ENCODE measurements around the gene MRGPRX2.

The MRGPRX2 gene

DNA sequence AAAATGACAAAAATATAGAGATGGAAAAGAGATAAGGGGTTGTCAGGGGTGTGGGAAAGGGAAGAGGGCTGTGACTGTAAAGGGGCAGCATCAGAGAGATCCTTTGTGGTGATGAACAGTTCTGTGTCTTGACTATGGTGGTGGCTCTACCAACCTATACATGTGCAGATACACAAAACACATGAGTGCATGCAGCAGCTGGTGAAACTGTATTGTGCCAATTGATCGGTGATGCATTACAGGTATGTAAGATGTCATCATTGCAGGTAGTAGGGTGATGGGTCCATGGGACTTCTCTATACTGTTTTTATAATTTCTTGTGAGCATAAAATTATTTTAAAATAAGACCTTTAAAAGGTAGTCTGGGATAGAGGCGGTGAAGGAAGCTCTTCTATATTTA is 32.3 kb upstream of the MRGPRX2 start:
- H3K4me1 ChIP-seq: no peaks in the 10 kb centered on the region
- H3K4me2 ChIP-seq (ENCODE audit: low read length): no peak overlapping the region
- no peak overlapping the region for H3K4me3 ChIP-seq (ENCODE audit: low read depth, low read length)
- H3K27me3 ChIP-seq (ENCODE audit: control insufficient read depth, insufficient read depth, low read length): no peaks in the 10 kb centered on the region
- no peaks in the 10 kb centered on the region for H3K9me3 ChIP-seq (ENCODE audit: control insufficient read depth, low read length)
- H3K27ac ChIP-seq: no peak overlapping the region
- no peaks in the 10 kb centered on the region for H3K36me3 ChIP-seq (ENCODE audit: control insufficient read depth, insufficient read depth, low read length)
- H3K9ac ChIP-seq: no peak overlapping the region
- H3K79me2 ChIP-seq: no peaks in the 10 kb centered on the region
- no peak overlapping the region for H2AFZ ChIP-seq
- TF ChIP-seq, protein P1, sequence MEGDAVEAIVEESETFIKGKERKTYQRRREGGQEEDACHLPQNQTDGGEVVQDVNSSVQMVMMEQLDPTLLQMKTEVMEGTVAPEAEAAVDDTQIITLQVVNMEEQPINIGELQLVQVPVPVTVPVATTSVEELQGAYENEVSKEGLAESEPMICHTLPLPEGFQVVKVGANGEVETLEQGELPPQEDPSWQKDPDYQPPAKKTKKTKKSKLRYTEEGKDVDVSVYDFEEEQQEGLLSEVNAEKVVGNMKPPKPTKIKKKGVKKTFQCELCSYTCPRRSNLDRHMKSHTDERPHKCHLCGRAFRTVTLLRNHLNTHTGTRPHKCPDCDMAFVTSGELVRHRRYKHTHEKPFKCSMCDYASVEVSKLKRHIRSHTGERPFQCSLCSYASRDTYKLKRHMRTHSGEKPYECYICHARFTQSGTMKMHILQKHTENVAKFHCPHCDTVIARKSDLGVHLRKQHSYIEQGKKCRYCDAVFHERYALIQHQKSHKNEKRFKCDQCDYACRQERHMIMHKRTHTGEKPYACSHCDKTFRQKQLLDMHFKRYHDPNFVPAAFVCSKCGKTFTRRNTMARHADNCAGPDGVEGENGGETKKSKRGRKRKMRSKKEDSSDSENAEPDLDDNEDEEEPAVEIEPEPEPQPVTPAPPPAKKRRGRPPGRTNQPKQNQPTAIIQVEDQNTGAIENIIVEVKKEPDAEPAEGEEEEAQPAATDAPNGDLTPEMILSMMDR (IDR thresholded peaks at IDR 0.05): no peak

DNA sequence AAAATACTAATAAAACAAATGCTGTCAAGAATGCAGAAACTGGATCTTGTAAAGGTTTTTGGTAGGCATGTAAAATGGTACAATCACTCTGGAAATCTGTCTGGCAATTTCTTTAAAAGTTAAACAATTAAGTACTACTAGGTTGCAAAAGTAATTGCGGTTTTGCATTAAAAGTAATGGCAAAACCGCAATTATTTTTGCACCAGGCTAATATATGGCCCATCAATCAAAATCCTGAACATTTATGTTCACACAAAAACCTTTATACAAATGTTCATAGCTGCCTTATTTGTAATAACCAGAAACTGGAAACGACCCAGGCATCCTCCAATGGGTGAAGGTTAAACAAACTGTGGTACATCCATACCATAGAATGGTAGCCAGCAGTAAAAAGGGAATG is 31.8 kb upstream of the MRGPRX2 start:
- no peak overlapping the region for H3K27ac ChIP-seq
- no peaks in the 10 kb centered on the region for H3K79me2 ChIP-seq
- no peaks in the 10 kb centered on the region for H3K27me3 ChIP-seq (ENCODE audit: control insufficient read depth, insufficient read depth, low read length)
- H2AFZ ChIP-seq: no peak overlapping the region
- no peak overlapping the region for H3K9ac ChIP-seq
- H3K36me3 ChIP-seq (ENCODE audit: control insufficient read depth, insufficient read depth, low read length): no peaks in the 10 kb centered on the region
- TF ChIP-seq, protein P1 (IDR thresholded peaks at IDR 0.05): no peak
- H3K4me1 ChIP-seq: no peaks in the 10 kb centered on the region
- no peaks in the 10 kb centered on the region for H3K9me3 ChIP-seq (ENCODE audit: control insufficient read depth, low read length)
- H3K4me3 ChIP-seq (ENCODE audit: low read depth, low read length): no peak overlapping the region
- H3K4me2 ChIP-seq (ENCODE audit: low read length): no peak overlapping the region

DNA sequence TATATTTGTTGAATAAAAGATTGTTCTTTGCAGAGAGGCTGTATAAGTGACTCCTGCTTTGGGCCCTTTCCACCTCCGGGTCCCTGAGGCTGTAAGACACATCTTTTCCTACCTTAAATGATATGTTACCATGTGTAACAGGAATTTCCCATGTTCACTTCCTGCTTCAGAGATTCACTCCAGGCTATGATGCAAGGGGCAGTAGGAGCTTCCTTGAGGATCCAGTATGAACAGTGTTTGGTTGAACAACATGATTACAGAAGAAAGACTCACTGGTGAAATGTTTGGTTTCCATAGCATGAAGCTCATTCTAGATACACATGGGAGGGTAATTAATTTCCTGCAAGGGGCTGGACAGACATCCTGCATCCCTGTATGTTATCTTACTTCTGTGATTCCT is 30.8 kb upstream of the MRGPRX2 start:
- H3K4me2 ChIP-seq (ENCODE audit: low read length): no peak overlapping the region
- no peaks in the 10 kb centered on the region for H3K9me3 ChIP-seq (ENCODE audit: control insufficient read depth, low read length)
- H3K4me1 ChIP-seq: no peaks in the 10 kb centered on the region
- H3K79me2 ChIP-seq: no peaks in the 10 kb centered on the region
- H2AFZ ChIP-seq: no peak overlapping the region
- no peaks in the 10 kb centered on the region for H3K36me3 ChIP-seq (ENCODE audit: control insufficient read depth, insufficient read depth, low read length)
- no peak overlapping the region for H3K9ac ChIP-seq
- no peaks in the 10 kb centered on the region for H3K27me3 ChIP-seq (ENCODE audit: control insufficient read depth, insufficient read depth, low read length)
- no peak overlapping the region for H3K4me3 ChIP-seq (ENCODE audit: low read depth, low read length)
- TF ChIP-seq, protein P1 (IDR thresholded peaks at IDR 0.05): no peak
- H3K27ac ChIP-seq: no peak overlapping the region

DNA sequence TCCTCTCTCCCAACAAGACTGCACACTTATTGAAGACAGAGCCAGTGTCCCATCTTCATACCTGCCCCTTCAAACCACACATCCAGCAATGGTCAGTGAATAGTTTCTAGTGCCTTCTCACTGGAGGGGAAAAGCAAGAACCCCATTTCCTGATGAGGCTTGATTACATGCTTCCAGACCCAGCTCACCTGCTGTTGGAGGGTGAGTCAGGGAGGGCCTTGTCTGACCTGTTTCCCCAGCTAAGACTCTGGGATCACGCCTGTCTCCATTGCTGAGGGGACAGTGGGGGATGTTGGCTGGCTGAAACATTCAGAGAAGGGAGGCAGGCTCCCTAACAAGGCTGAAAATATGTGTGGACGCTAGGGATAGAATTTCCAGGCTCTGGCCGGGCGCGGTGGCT is 28.9 kb upstream of the MRGPRX2 start:
- H3K27me3 ChIP-seq (ENCODE audit: control insufficient read depth, insufficient read depth, low read length): no peaks in the 10 kb centered on the region
- no peaks in the 10 kb centered on the region for H3K36me3 ChIP-seq (ENCODE audit: control insufficient read depth, insufficient read depth, low read length)
- no peaks in the 10 kb centered on the region for H3K4me1 ChIP-seq
- no peak overlapping the region for H3K4me2 ChIP-seq (ENCODE audit: low read length)
- TF ChIP-seq, protein P1 (IDR thresholded peaks at IDR 0.05): no peak
- H3K79me2 ChIP-seq: no peaks in the 10 kb centered on the region
- H3K27ac ChIP-seq: no peak overlapping the region
- no peak overlapping the region for H3K9ac ChIP-seq
- no peaks in the 10 kb centered on the region for H3K9me3 ChIP-seq (ENCODE audit: control insufficient read depth, low read length)
- H3K4me3 ChIP-seq (ENCODE audit: low read depth, low read length): no peak overlapping the region
- H2AFZ ChIP-seq: no peak overlapping the region

DNA sequence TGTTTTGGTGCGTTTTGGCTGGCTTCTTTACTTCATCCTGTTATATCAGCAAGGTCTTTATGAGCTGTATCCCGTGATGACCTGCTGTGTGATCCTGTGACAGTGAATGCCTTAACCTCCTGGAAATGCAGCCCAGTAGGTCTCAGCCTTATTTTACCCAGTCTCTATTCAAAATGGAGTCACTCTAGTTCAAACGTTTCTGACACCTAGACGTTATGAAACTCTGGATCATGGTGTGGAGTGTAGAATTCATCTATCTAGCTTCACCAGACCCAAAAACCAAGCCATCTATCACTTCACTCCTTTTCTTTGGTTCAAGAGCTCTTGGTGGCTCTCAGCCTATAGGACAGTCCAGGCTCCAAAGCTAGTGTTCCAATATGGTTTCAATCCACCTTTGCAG is 28.3 kb upstream of the MRGPRX2 start:
- Histone ChIP-seq H3K4me1 (no peaks in the 10 kb centered on the region), H3K9me3 (ENCODE audit: control insufficient read depth, low read length) (no peaks in the 10 kb centered on the region), H3K27me3 (ENCODE audit: control insufficient read depth, insufficient read depth, low read length) (no peaks in the 10 kb centered on the region), H3K36me3 (ENCODE audit: control insufficient read depth, insufficient read depth, low read length) (no peaks in the 10 kb centered on the region), H3K4me3 (ENCODE audit: low read depth, low read length) (no peak overlapping the region), H3K27ac (no peak overlapping the region), H3K4me2 (ENCODE audit: low read length) (no peak overlapping the region), H3K79me2 (no peaks in the 10 kb centered on the region), H2AFZ (no peak overlapping the region), H3K9ac (no peak overlapping the region)
- TF ChIP-seq, protein P1 (IDR thresholded peaks at IDR 0.05): no peak
